ENCODE data around the gene NBEAL2.

The NBEAL2 gene

DNA sequence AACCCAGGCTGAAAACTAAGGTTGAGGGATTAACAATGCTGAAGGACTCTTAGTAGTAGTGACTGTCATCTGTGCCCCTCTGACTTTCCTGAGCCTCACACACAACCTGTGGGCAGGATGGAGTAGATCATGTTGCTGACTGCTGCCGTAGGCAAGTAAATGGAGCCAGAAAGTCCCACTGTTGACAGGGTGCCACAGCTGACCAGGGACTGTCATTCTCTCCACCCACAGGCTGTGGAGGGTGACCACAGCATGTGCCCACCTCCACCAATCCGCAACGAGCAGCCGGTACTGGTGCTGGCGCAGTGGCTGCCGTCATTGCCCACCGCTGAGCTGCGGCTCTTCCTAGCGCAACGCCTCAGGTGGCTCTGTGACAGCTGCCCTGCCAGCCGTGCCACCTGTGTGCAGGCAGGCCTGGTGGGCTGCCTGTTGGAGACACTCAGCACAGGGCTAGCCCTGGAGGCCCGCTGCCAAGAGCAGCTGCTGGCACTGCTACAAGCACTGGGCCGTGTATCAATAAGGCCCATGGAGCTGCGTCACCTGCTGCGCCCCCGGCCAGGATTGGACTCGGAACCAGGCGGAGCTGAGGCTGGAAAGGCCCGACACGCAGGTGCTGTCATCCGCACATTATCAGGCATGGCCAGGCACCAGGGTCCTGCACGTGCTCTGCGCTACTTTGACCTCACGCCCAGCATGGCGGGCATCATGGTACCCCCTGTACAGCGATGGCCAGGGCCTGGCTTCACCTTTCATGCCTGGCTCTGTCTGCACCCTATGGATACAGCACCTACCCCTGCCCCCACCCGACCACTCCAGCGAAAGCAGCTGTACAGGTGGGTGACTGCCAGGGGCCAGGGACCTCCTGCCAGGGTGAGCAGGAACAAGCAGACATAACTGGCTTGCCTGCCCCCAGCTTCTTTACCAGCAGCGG, 15.6 kb downstream of the NBEAL2 start:
- Histone ChIP-seq H3K27ac (ENCODE audit: low read depth, low read length) (no peak overlapping the region), H3F3A (ENCODE audit: insufficient read depth) (no peaks in the 10 kb centered on the region), H3K36me3 (ENCODE audit: low read length) (no peaks in the 10 kb centered on the region), H3K27me3 (ENCODE audit: low read length) (no peaks in the 10 kb centered on the region), H3K79me2 (ENCODE audit: insufficient read depth, low read length) (no peaks in the 10 kb centered on the region), H3K4me3 (ENCODE audit: insufficient read depth, low read length, poor library complexity, severe bottlenecking) (no peak overlapping the region), H3K9me2 (replicated peaks; ENCODE audit: insufficient read depth, low read length) (no peaks in the 10 kb centered on the region), H3K9ac (ENCODE audit: low read length) (no peak overlapping the region), H3K9me3 (ENCODE audit: insufficient read depth, low read length) (no peaks in the 10 kb centered on the region), H4K20me1 (ENCODE audit: low read depth, low read length) (no peaks in the 10 kb centered on the region), H3K4me2 (ENCODE audit: low read depth, low read length, poor library complexity, severe bottlenecking) (no peak overlapping the region), H2AFZ (ENCODE audit: low read depth, low read length, severe bottlenecking) (no peak overlapping the region)
- TF ChIP-seq EZH2phosphoT487 (conservative IDR thresholded peaks at IDR 0.05; ENCODE audit: low read length) (no peak), CTCF (IDR thresholded peaks at IDR 0.05; ENCODE audit: insufficient read depth, low read length, poor library complexity, severe bottlenecking) (no peak)

DNA sequence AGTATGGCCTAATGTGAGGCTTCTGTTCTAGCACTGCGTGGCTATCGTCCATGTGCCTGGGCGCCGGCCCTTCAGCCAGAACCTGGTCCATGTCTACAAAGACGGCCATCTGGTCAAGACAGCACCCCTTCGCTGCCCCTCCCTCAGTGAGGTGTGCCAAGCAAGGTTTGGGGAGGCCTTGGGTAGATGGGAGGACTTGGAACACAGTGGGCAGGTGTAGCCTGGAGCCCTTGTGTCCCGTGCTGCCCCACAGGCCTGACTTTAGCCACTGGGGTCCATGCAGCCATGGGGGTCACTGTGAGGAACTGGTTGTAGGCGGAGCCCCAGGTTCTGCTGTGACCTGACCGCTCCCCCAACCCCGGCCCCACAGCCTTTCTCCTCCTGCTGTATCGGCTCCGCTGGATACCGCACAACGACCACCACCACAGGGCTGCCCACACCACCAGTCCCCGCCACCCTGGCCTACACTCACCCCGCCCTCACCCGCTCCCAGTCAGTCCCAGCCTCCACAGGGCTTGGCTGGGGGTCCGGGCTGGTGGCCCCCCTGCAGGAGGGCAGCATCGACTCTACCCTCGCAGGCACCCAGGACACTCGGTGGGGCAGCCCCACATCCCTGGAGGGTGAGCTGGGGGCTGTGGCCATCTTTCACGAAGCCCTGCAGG, 16.6 kb downstream of the NBEAL2 start:
- no peaks in the 10 kb centered on the region for H3K9me2 ChIP-seq (replicated peaks; ENCODE audit: insufficient read depth, low read length)
- H3K27me3 ChIP-seq (ENCODE audit: low read length): no peaks in the 10 kb centered on the region
- H3K27ac ChIP-seq (ENCODE audit: low read depth, low read length): no peak overlapping the region
- H3K36me3 ChIP-seq (ENCODE audit: low read length): no peaks in the 10 kb centered on the region
- H3K9me3 ChIP-seq (ENCODE audit: insufficient read depth, low read length): no peaks in the 10 kb centered on the region
- H3K4me3 ChIP-seq (ENCODE audit: insufficient read depth, low read length, poor library complexity, severe bottlenecking): no peak overlapping the region
- no peak overlapping the region for H3K9ac ChIP-seq (ENCODE audit: low read length)
- no peak overlapping the region for H2AFZ ChIP-seq (ENCODE audit: low read depth, low read length, severe bottlenecking)
- no peaks in the 10 kb centered on the region for H4K20me1 ChIP-seq (ENCODE audit: low read depth, low read length)
- no peak overlapping the region for H3K4me2 ChIP-seq (ENCODE audit: low read depth, low read length, poor library complexity, severe bottlenecking)
- no peaks in the 10 kb centered on the region for H3K79me2 ChIP-seq (ENCODE audit: insufficient read depth, low read length)
- no peaks in the 10 kb centered on the region for H3F3A ChIP-seq (ENCODE audit: insufficient read depth)
- no peak for TF ChIP-seq CTCF (IDR thresholded peaks at IDR 0.05; ENCODE audit: insufficient read depth, low read length, poor library complexity, severe bottlenecking)
- no peak for TF ChIP-seq EZH2phosphoT487 (conservative IDR thresholded peaks at IDR 0.05; ENCODE audit: low read length)

DNA sequence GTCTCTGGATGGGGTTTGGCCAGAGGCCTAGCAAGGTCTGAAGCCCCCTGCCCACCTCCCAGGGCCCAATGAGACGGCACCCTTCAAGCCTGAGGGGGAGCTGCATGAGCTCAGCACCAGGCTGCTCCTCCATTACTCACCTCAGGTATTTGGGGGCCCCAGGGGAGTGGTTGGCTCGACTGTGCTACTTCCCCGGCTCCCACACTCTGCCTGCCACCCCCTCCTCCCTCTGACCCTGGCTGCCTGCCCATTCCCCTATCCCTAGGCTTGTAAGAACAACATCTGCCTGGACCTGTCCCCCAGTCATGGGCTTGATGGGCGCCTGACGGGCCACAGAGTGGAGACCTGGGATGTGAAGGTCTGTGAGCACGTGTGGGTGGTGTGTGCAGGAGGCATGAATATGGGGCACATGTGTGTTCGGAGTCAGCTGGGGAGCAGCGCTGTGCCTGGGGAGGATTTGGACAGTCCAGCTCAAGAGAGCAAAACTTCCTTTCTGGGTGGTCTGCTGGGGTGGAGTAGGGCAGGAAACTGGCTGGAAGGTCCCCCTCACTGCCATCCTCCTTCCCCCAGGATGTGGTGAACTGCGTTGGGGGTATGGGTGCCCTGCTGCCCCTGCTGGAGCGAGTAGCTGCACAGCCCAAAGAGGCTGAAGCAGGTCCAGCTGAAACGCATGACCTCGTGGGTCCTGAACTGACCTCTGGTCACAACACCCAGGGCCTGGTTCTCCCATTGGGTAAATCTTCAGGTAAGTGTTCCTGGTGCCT, 17.4 kb downstream of the NBEAL2 start:
- Histone ChIP-seq H3K4me3 (ENCODE audit: insufficient read depth, low read length, poor library complexity, severe bottlenecking) (no peak overlapping the region), H3F3A (ENCODE audit: insufficient read depth) (no peaks in the 10 kb centered on the region), H3K36me3 (ENCODE audit: low read length) (no peaks in the 10 kb centered on the region), H3K9me3 (ENCODE audit: insufficient read depth, low read length) (no peaks in the 10 kb centered on the region), H3K4me2 (ENCODE audit: low read depth, low read length, poor library complexity, severe bottlenecking) (no peak overlapping the region), H4K20me1 (ENCODE audit: low read depth, low read length) (no peaks in the 10 kb centered on the region), H2AFZ (ENCODE audit: low read depth, low read length, severe bottlenecking) (no peak overlapping the region), H3K9ac (ENCODE audit: low read length) (no peak overlapping the region), H3K27ac (ENCODE audit: low read depth, low read length) (no peak overlapping the region), H3K27me3 (ENCODE audit: low read length) (no peaks in the 10 kb centered on the region), H3K79me2 (ENCODE audit: insufficient read depth, low read length) (no peaks in the 10 kb centered on the region), H3K9me2 (replicated peaks; ENCODE audit: insufficient read depth, low read length) (no peaks in the 10 kb centered on the region)
- TF ChIP-seq CTCF (IDR thresholded peaks at IDR 0.05; ENCODE audit: insufficient read depth, low read length, poor library complexity, severe bottlenecking) (no peak), EZH2phosphoT487 (conservative IDR thresholded peaks at IDR 0.05; ENCODE audit: low read length) (no peak)

All from SU-DHL-6 (cell line).